ENCODE results near the gene SPATA9.
"Not testable (repeated sequence)": the region's sequence is repeated elsewhere in the genome, so short reads cannot be mapped to it uniquely, and the experiment has no call there.

Gene SPATA9

GRCh38 chr5:95717439-95717838 is 34.6 kb upstream of the SPATA9 start:
- DNase-seq (ENCODE audit: low spot score), result no peak

GRCh38 chr5:95715799-95716461 is 33.1 kb upstream of the SPATA9 start:
- no peak for DNase-seq (ENCODE audit: low spot score)

GRCh38 chr5:95713960-95714710 is 31.3 kb upstream of the SPATA9 start:
- DNase-seq (ENCODE audit: low spot score), result no peak

- not testable (repeated sequence) for DNase-seq (ENCODE audit: low spot score)
These were observed 30.5 kb upstream of the SPATA9 start for GRCh38 chr5:95713246-95713645.

- peak; percentile 57 for DNase-seq (ENCODE audit: low spot score)
These were observed 29.7 kb upstream of the SPATA9 start for GRCh38 chr5:95712347-95712958.

GRCh38 chr5:95711501-95712346 is 28.9 kb upstream of the SPATA9 start:
- DNase-seq (ENCODE audit: low spot score), result no peak

- not testable (repeated sequence) for DNase-seq (ENCODE audit: low spot score)
These were observed 28.1 kb upstream of the SPATA9 start for GRCh38 chr5:95710651-95711500.

- no peak for DNase-seq (ENCODE audit: low spot score)
These were observed 27.3 kb upstream of the SPATA9 start for GRCh38 chr5:95709967-95710650.

GRCh38 chr5:95708876-95709275 is 26.1 kb upstream of the SPATA9 start:
- no peak for DNase-seq (ENCODE audit: low spot score)

GRCh38 chr5:95707534-95708188 is 24.9 kb upstream of the SPATA9 start:
- not testable (repeated sequence) for DNase-seq (ENCODE audit: low spot score)

GRCh38 chr5:95707055-95707454 is 24.3 kb upstream of the SPATA9 start:
- no peak for DNase-seq (ENCODE audit: low spot score)

GRCh38 chr5:95706196-95706595 is 23.4 kb upstream of the SPATA9 start:
- not testable (repeated sequence) for DNase-seq (ENCODE audit: low spot score)

GRCh38 chr5:95704150-95704549 is 21.4 kb upstream of the SPATA9 start:
- no peak for DNase-seq (ENCODE audit: low spot score)

- DNase-seq (ENCODE audit: low spot score), result no peak
These were observed 18.3 kb upstream of the SPATA9 start for GRCh38 chr5:95701074-95701473.

GRCh38 chr5:95699337-95699736 is 16.5 kb upstream of the SPATA9 start:
- DNase-seq (ENCODE audit: low spot score), result no peak

- no peak for DNase-seq (ENCODE audit: low spot score)
These were observed 15.2 kb upstream of the SPATA9 start for GRCh38 chr5:95697781-95698681.

- no peak for DNase-seq (ENCODE audit: low spot score)
These were observed 7.5 kb upstream of the SPATA9 start for GRCh38 chr5:95690333-95690732.

- DNase-seq (ENCODE audit: low spot score), result no peak
These were observed 6.9 kb upstream of the SPATA9 start for GRCh38 chr5:95689680-95690079.

GRCh38 chr5:95686651-95687050 is 3.9 kb upstream of the SPATA9 start:
- DNase-seq (ENCODE audit: low spot score), result peak; percentile 16

Measured in hepatic stellate cell (primary cell).